ENCODE results near the gene ATXN10.

DNA sequence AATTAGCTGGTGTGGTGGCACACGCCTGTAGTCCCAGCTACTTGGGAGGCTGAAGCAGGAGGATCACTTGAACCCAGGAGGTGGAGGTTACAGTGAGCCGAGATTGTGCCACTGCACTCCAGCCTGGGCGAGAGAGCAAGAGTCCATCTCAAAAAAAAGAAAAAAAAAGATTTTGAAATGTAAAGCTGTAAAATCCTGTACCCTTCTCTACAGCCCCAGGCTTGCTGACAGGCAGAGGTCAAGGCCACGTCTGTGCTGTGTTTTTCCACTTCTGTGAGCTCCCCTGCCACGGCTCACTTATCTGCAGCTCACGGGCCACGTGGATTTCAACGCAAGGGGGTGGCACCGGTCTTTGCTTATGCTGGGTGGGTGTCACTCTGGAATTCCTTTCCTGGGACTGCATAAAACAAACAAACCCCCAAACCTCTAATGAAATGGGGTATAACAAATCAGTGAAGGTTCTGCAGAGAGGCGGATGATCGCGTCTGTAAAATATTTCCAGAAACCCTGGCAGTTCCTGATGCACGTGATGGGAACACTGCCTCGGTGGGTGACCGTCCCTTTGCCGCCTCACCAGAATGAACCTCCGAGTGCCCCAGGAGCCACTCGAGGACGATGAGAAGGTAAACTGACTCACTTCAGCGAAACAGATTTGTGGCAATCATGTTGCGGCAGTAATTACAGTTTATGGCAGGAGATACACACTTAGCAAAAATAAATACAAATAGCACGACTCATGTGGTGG is 44.0 kb upstream of the ATXN10 start:
- no peak for TF ChIP-seq SUZ12 (IDR thresholded peaks at IDR 0.05; ENCODE audit: low read length)
- no peak for TF ChIP-seq TAF1 (IDR thresholded peaks at IDR 0.05; ENCODE audit: low read depth, low read length)
- TF ChIP-seq POLR2A (IDR thresholded peaks at IDR 0.05; ENCODE audit: control extremely low read depth in 1 of 2, low read depth in 2 of 2, low read length in 2 of 2): no peak
- no peak for TF ChIP-seq SIRT6 (IDR thresholded peaks at IDR 0.05; ENCODE audit: low read length)
- TF ChIP-seq TBP (IDR thresholded peaks at IDR 0.05; ENCODE audit: low read depth, low read length): no peak
- TF ChIP-seq, protein P1, sequence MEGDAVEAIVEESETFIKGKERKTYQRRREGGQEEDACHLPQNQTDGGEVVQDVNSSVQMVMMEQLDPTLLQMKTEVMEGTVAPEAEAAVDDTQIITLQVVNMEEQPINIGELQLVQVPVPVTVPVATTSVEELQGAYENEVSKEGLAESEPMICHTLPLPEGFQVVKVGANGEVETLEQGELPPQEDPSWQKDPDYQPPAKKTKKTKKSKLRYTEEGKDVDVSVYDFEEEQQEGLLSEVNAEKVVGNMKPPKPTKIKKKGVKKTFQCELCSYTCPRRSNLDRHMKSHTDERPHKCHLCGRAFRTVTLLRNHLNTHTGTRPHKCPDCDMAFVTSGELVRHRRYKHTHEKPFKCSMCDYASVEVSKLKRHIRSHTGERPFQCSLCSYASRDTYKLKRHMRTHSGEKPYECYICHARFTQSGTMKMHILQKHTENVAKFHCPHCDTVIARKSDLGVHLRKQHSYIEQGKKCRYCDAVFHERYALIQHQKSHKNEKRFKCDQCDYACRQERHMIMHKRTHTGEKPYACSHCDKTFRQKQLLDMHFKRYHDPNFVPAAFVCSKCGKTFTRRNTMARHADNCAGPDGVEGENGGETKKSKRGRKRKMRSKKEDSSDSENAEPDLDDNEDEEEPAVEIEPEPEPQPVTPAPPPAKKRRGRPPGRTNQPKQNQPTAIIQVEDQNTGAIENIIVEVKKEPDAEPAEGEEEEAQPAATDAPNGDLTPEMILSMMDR (IDR thresholded peaks at IDR 0.05; ENCODE audit: control extremely low read depth in 1 of 3, insufficient read depth in 1 of 3, low read depth in 1 of 3, low read length in 3 of 3): no peak
- TF ChIP-seq ZNF274 (IDR thresholded peaks at IDR 0.05; ENCODE audit: borderline replicate concordance, extremely low read depth, low read length): no peak
- no peak for TF ChIP-seq YY1 (IDR thresholded peaks at IDR 0.05; ENCODE audit: low read depth, low read length)
- no peak for TF ChIP-seq CHD2 (IDR thresholded peaks at IDR 0.05; ENCODE audit: low read length)
- TF ChIP-seq CTBP2 (IDR thresholded peaks at IDR 0.05; ENCODE audit: borderline replicate concordance, insufficient read depth, insufficient read length, low read length): no peak
- TF ChIP-seq EP300 (IDR thresholded peaks at IDR 0.05; ENCODE audit: borderline replicate concordance in 1 of 2, low read depth in 2 of 2, low read length in 2 of 2): no peak

Data from H1 (cell line).